ENCODE measurements around the gene SLC35F6.

- TF ChIP-seq CTCF (conservative IDR thresholded peaks at IDR 0.05; ENCODE audit: low read length) (no peak), EZH2phosphoT487 (IDR thresholded peaks at IDR 0.05; ENCODE audit: borderline replicate concordance, low read depth, low read length) (no peak)
Observed at GRCh38 chr2:26740890-26741302, 23.2 kb upstream of the SLC35F6 start.
